HepG2 (cell line): ENCODE measurements around the gene TRIM31. TPM values are rescaled to one million over a fixed set of nuclear protein-coding genes. Genes with fewer than 3 reads are reported as not detected.

Experiments
- DR1 ChIP-seq: sonication (generic); formaldehyde crosslinking; IDR thresholded peaks from 2 replicates; pipeline ENCODE4 v1.8.0; 2021; ENCODE audit warnings: mild to moderate bottlenecking, missing genetic modification reagents, inconsistent platforms
- HDAC6 ChIP-seq: fragments of 200-600 bp; sonication (generic); IDR thresholded peaks from 2 replicates; pipeline ENCODE4 v1.7.0; 2017; ENCODE audit warnings: mild to moderate bottlenecking, antibody characterized with exemption, low read length, low read depth
- JDP2 ChIP-seq: sonication (generic); formaldehyde crosslinking; IDR thresholded peaks from 2 replicates; pipeline ENCODE4 v1.8.1; 2022; ENCODE audit warnings: missing genetic modification reagents, borderline replicate concordance
- NFKBIZ ChIP-seq: IDR thresholded peaks from 2 replicates; pipeline ENCODE4 v1.6.1; 2018; ENCODE audit warnings: missing genetic modification reagents, missing compliant biosample characterization
- PHB2 ChIP-seq: fragments of 450-650 bp; IDR thresholded peaks from 2 replicates; pipeline ENCODE4 v1.6.1; 2018; ENCODE audit not compliant: partially characterized antibody
- PRPF4 ChIP-seq: fragments of 200-400 bp; formaldehyde crosslinking; IDR thresholded peaks from 2 replicates; pipeline ENCODE4 v1.6.1; 2016; ENCODE audit warnings: low read length, low read depth; ENCODE audit not compliant: poor library complexity, severe bottlenecking
- RCOR2 ChIP-seq: IDR thresholded peaks from 2 replicates; pipeline ENCODE4 v1.6.1; 2016; ENCODE audit warnings: missing biosample characterization, missing genetic modification reagents
- RFX3 ChIP-seq: IDR thresholded peaks from 2 replicates; pipeline ENCODE4 v1.6.1; 2016; ENCODE audit warnings: missing biosample characterization, missing genetic modification reagents
- SOX5 ChIP-seq: IDR thresholded peaks from 2 replicates; pipeline ENCODE4 v1.6.1; 2016; ENCODE audit warnings: borderline replicate concordance
- TCF12 ChIP-seq, 2 experiments: fragments of 450-650 bp in 1 of 2; sonication (generic) in 1 of 2; formaldehyde crosslinking in 1 of 2; IDR thresholded peaks; 2 replicates each; pipeline versions ENCODE4 v1.6.1 to v1.8.0; 2017 to 2022; ENCODE audit warnings: antibody characterized with exemption in 1 of 2, mild to moderate bottlenecking in 1 of 2, missing genetic modification reagents in 1 of 2, moderate library complexity in 1 of 2
- TEAD2 ChIP-seq: sonication (generic); formaldehyde crosslinking; IDR thresholded peaks from 2 replicates; pipeline ENCODE4 v1.9.0; 2021; ENCODE audit warnings: missing genetic modification reagents
- U2AF1 ChIP-seq: fragments of 200-400 bp; formaldehyde crosslinking; optimal IDR thresholded peaks from 2 replicates; pipeline ENCODE3; 2017; ENCODE audit warnings: mild to moderate bottlenecking, low read depth, low read length
- YEATS4 ChIP-seq: sonication (generic); formaldehyde crosslinking; IDR thresholded peaks from 2 replicates; pipeline ENCODE4 v1.4.0; 2020; ENCODE audit warnings: missing genetic modification reagents, borderline replicate concordance
- ZNF354B ChIP-seq: sonication (generic); formaldehyde crosslinking; IDR thresholded peaks from 2 replicates; pipeline ENCODE4 v1.8.0; 2022; ENCODE audit warnings: mild to moderate bottlenecking, missing genetic modification reagents
- ZNF484 ChIP-seq: sonication (generic); formaldehyde crosslinking; IDR thresholded peaks from 2 replicates; pipeline ENCODE4 v1.5.1; 2020; ENCODE audit warnings: mild to moderate bottlenecking, low read depth, missing genetic modification reagents, borderline replicate concordance
- ZNF562 ChIP-seq: sonication (generic); formaldehyde crosslinking; IDR thresholded peaks from 2 replicates; pipeline ENCODE4 v1.8.0; 2022; ENCODE audit warnings: missing genetic modification reagents, borderline replicate concordance
- ZNF784 ChIP-seq: sonication (generic); formaldehyde crosslinking; IDR thresholded peaks from 2 replicates; pipeline ENCODE4 v1.5.1; 2020; ENCODE audit warnings: missing genetic modification reagents, mild to moderate bottlenecking, borderline replicate concordance
- ZSCAN12 ChIP-seq: sonication (generic); formaldehyde crosslinking; IDR thresholded peaks from 2 replicates; pipeline ENCODE4 v1.9.0; 2021; ENCODE audit warnings: mild to moderate bottlenecking, missing genetic modification reagents
- ZSCAN9 ChIP-seq: IDR thresholded peaks from 2 replicates; pipeline ENCODE4 v1.6.1; 2016; ENCODE audit warnings: borderline replicate concordance
- polyA plus RNA-seq, 8 experiments: library from polyadenylated mRNA; depleted of rRNA in 3 of 8; stranded (reverse) in 7 of 8; unstranded in 1 of 8; fragments of >200 nt; fragmentation: Illumina TruSeq in 4 of 8; extraction: Trizol in 4 of 8; gene quantifications; 2 replicates each; pipeline versions ENCODE4 v1.2.1 to v1.2.3, GENCODE V29; 2011 to 2016; ENCODE audit warnings: low read depth in 4 of 8, missing spikeins in 1 of 8, mixed read lengths in 1 of 8; ENCODE audit not compliant: insufficient read depth in 1 of 8
- total RNA-seq, 5 experiments: library from RNA; depleted of rRNA; stranded (reverse); fragments of >200 nt; fragmentation: Illumina TruSeq; extraction: Trizol; gene quantifications; 2 replicates each; pipeline ENCODE4 v1.2.3, GENCODE V29; 2016; ENCODE audit warnings: low read depth in 1 of 5
- TF ChIP-seq, protein P1 (sequence below): sonication (generic); formaldehyde crosslinking; IDR thresholded peaks from 2 replicates; pipeline ENCODE4 v1.8.1; 2023; ENCODE audit warnings: mild to moderate bottlenecking, missing genetic modification reagents, borderline replicate concordance
- TF ChIP-seq, protein P2 (sequence below), 2 experiments: sonication (generic) in 1 of 2; formaldehyde crosslinking in 1 of 2; IDR thresholded peaks; 2 replicates each; pipeline versions ENCODE4 v1.5.1 to v1.6.1; 2011 to 2020; ENCODE audit warnings: borderline replicate concordance in 1 of 2, low read depth in 1 of 2, low read length in 1 of 2, mild to moderate bottlenecking in 1 of 2, missing genetic modification reagents in 1 of 2, moderate library complexity in 1 of 2
- TF ChIP-seq, protein P3 (sequence below): sonication (generic); formaldehyde crosslinking; IDR thresholded peaks from 2 replicates; pipeline ENCODE4 v1.5.1; 2020; ENCODE audit warnings: mild to moderate bottlenecking, moderate library complexity, missing genetic modification reagents
- TF ChIP-seq, protein P4 (sequence below): sonication (generic); formaldehyde crosslinking; IDR thresholded peaks from 2 replicates; pipeline ENCODE4 v1.9.0; 2021; ENCODE audit warnings: missing genetic modification reagents, mild to moderate bottlenecking, borderline replicate concordance

TRIM31 gene
- total and polyA plus RNA-seq, 2 of the 13 experiments (the other 11 are each of a cell fraction or from before 2014, with no cell fraction given), result 0.13 to 0.51 TPM

GRCh38 chr6:30066577-30067459 is 46.1 kb downstream of the TRIM31 start, which contains the start of gene PPP1R11 (continued):
- TF ChIP-seq NFKBIZ (CRISPR knock-in tag), result peak; percentile 21
- TF ChIP-seq TEAD2 (CRISPR knock-in tag), result no peak
- peak; percentile 63; the same call in 1 of the 2 replicates for TF ChIP-seq SOX5 (CRISPR knock-in tag)
- no peak for TF ChIP-seq PRPF4
- peak; percentile 93 for TF ChIP-seq RFX3 (CRISPR knock-in tag)
- TF ChIP-seq TCF12 (IDR thresholded peaks at IDR 0.05), result no peak
- TF ChIP-seq TCF12 (CRISPR knock-in tag; IDR thresholded peaks at IDR 0.05), result no peak; the same call in 1 of the 2 replicates
- no peak for TF ChIP-seq ZSCAN12 (CRISPR knock-in tag)
- TF ChIP-seq, protein P1, sequence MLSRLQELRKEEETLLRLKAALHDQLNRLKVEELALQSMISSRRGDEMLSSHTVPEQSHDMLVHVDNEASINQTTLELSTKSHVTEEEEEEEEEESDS (CRISPR knock-in tag), result peak; percentile 90
- TF ChIP-seq RCOR2 (CRISPR knock-in tag), result no peak
- no peak for TF ChIP-seq HDAC6
- no peak for TF ChIP-seq PHB2
- no peak for TF ChIP-seq ZNF484 (CRISPR knock-in tag)
- peak; percentile 68 for TF ChIP-seq U2AF1
- no peak for TF ChIP-seq ZNF562 (CRISPR knock-in tag)
- peak; percentile 92; the same call in 1 of the 2 replicates for TF ChIP-seq ZNF784
- no peak for TF ChIP-seq JDP2 (CRISPR knock-in tag)
- peak; percentile 96 for TF ChIP-seq ZNF354B (CRISPR knock-in tag)
- TF ChIP-seq, protein P2, sequence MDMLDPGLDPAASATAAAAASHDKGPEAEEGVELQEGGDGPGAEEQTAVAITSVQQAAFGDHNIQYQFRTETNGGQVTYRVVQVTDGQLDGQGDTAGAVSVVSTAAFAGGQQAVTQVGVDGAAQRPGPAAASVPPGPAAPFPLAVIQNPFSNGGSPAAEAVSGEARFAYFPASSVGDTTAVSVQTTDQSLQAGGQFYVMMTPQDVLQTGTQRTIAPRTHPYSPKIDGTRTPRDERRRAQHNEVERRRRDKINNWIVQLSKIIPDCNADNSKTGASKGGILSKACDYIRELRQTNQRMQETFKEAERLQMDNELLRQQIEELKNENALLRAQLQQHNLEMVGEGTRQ (IDR thresholded peaks at IDR 0.05; ENCODE audit: low read depth, low read length), result no peak
- TF ChIP-seq, protein P2 (CRISPR knock-in tag; IDR thresholded peaks at IDR 0.05; ENCODE audit: borderline replicate concordance), result no peak
- TF ChIP-seq ZSCAN9 (CRISPR knock-in tag), result peak; percentile 45
- TF ChIP-seq, protein P3, sequence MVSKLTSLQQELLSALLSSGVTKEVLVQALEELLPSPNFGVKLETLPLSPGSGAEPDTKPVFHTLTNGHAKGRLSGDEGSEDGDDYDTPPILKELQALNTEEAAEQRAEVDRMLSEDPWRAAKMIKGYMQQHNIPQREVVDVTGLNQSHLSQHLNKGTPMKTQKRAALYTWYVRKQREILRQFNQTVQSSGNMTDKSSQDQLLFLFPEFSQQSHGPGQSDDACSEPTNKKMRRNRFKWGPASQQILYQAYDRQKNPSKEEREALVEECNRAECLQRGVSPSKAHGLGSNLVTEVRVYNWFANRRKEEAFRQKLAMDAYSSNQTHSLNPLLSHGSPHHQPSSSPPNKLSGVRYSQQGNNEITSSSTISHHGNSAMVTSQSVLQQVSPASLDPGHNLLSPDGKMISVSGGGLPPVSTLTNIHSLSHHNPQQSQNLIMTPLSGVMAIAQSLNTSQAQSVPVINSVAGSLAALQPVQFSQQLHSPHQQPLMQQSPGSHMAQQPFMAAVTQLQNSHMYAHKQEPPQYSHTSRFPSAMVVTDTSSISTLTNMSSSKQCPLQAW (CRISPR knock-in tag), result peak; percentile 81; the same call in 1 of the 2 replicates
- TF ChIP-seq DR1, result 0 out of 2 replicates have a peak, but pooled peaks have one; percentile 27
- peak; percentile 84 for TF ChIP-seq YEATS4 (CRISPR knock-in tag)
- TF ChIP-seq, protein P4, sequence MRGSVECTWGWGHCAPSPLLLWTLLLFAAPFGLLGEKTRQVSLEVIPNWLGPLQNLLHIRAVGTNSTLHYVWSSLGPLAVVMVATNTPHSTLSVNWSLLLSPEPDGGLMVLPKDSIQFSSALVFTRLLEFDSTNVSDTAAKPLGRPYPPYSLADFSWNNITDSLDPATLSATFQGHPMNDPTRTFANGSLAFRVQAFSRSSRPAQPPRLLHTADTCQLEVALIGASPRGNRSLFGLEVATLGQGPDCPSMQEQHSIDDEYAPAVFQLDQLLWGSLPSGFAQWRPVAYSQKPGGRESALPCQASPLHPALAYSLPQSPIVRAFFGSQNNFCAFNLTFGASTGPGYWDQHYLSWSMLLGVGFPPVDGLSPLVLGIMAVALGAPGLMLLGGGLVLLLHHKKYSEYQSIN (CRISPR knock-in tag), result no peak
